ENCODE data around the gene NR2C2. TPM values are rescaled to one million over a fixed set of nuclear protein-coding genes. Genes with fewer than 3 reads are reported as not detected.
A peak's percentile ranks its signal among the peaks of the same experiment; 100 is the strongest.

The NR2C2 gene
- total RNA-seq, 2 donors from 2014 or later: 54.4 to 60.8 TPM

DNA sequence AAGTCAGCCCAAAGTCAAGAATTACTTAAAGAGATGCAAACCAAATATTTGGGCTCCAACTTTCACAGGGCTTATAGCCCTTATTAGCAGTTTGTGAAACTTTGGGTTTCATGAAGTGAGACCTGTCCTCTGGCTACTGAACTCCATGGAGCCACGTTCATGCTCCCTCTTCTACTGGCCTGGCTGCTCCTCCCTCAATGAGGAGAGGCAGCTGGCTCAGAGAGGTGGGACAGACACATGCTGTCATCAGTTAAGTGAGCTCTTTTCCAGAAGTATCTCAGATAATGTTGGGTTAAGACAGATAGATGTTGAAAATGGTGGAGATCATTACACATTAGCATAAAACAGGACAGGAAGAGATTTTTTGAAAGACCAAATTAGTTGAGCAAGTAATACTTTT, 98.3 kb downstream of the NR2C2 start:
- Mint-ChIP-seq H3K27ac (no peak overlapping the region), H3K27me3 (ENCODE audit: insufficient read depth) (no peaks in the 10 kb centered on the region), H3K4me3 (no peak overlapping the region)

GRCh38 chr3:15049584-15049983, 102.2 kb downstream of the NR2C2 start:
- Histone ChIP-seq H3K27me3 (ENCODE audit: control insufficient read depth, insufficient read depth, low read length, poor library complexity, severe bottlenecking) (no peaks in the 10 kb centered on the region), H3K4me3 (ENCODE audit: low read length) (no peak overlapping the region), H3K4me1 (ENCODE audit: control insufficient read depth, insufficient read depth, low read length) (peaks cover 4% of the 10 kb centered on the region), H3K36me3 (ENCODE audit: control insufficient read depth, insufficient read depth, low read length) (peaks cover 96% of the 10 kb centered on the region), H3K9ac (ENCODE audit: extremely low read depth, low read length, poor library complexity, severe bottlenecking) (no peak overlapping the region), H3K27ac (ENCODE audit: low read depth, low read length) (no peak overlapping the region), H3K9me3 (ENCODE audit: control insufficient read depth, low read length) (no peaks in the 10 kb centered on the region)
- WGBS, 2 experiments (ENCODE audit: insufficient coverage in 1 of 2, insufficient read length in 1 of 2): 93 to 100% methylated on average over 2 of the region's 2 CpGs
- Mint-ChIP-seq H3K27me3 (ENCODE audit: insufficient read depth) (no peaks in the 10 kb centered on the region), H3K4me3 (no peak overlapping the region), H3K4me1 (peaks cover 16% of the 10 kb centered on the region), H3K27ac (no peak overlapping the region), H3K36me3 (ENCODE audit: low read depth) (peaks cover 75% of the 10 kb centered on the region), H3K9me3 (no peaks in the 10 kb centered on the region)
- TF ChIP-seq, protein P1, sequence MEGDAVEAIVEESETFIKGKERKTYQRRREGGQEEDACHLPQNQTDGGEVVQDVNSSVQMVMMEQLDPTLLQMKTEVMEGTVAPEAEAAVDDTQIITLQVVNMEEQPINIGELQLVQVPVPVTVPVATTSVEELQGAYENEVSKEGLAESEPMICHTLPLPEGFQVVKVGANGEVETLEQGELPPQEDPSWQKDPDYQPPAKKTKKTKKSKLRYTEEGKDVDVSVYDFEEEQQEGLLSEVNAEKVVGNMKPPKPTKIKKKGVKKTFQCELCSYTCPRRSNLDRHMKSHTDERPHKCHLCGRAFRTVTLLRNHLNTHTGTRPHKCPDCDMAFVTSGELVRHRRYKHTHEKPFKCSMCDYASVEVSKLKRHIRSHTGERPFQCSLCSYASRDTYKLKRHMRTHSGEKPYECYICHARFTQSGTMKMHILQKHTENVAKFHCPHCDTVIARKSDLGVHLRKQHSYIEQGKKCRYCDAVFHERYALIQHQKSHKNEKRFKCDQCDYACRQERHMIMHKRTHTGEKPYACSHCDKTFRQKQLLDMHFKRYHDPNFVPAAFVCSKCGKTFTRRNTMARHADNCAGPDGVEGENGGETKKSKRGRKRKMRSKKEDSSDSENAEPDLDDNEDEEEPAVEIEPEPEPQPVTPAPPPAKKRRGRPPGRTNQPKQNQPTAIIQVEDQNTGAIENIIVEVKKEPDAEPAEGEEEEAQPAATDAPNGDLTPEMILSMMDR (conservative IDR thresholded peaks at IDR 0.05): no peak
- DNase-seq: no peak

More for the DNA sequence above, 98.3 kb downstream of the NR2C2 start:
- Histone ChIP-seq H3K27ac (ENCODE audit: low read depth, low read length) (no peak overlapping the region), H3K36me3 (ENCODE audit: control insufficient read depth, insufficient read depth, low read length) (peaks cover 97% of the 10 kb centered on the region), H3K4me3 (ENCODE audit: low read length) (no peak overlapping the region), H3K9ac (ENCODE audit: extremely low read depth, low read length, poor library complexity, severe bottlenecking) (no peak overlapping the region), H3K9me3 (ENCODE audit: control insufficient read depth, low read length) (no peaks in the 10 kb centered on the region), H3K4me1 (ENCODE audit: control insufficient read depth, insufficient read depth, low read length) (no peaks in the 10 kb centered on the region), H3K27me3 (ENCODE audit: control insufficient read depth, insufficient read depth, low read length, poor library complexity, severe bottlenecking) (no peaks in the 10 kb centered on the region)
- Mint-ChIP-seq H3K4me1 (no peaks in the 10 kb centered on the region), H3K36me3 (ENCODE audit: low read depth) (peaks cover 82% of the 10 kb centered on the region), H3K9me3 (no peaks in the 10 kb centered on the region)
- WGBS, 2 experiments (ENCODE audit: insufficient coverage in 1 of 2, insufficient read length in 1 of 2): 89% methylated on average over 1 of the region's 1 CpG; no CpG with 5 or more reads in 1 of the 2 experiments
- TF ChIP-seq, protein P1 (conservative IDR thresholded peaks at IDR 0.05): no peak
- DNase-seq: no peak

DNA sequence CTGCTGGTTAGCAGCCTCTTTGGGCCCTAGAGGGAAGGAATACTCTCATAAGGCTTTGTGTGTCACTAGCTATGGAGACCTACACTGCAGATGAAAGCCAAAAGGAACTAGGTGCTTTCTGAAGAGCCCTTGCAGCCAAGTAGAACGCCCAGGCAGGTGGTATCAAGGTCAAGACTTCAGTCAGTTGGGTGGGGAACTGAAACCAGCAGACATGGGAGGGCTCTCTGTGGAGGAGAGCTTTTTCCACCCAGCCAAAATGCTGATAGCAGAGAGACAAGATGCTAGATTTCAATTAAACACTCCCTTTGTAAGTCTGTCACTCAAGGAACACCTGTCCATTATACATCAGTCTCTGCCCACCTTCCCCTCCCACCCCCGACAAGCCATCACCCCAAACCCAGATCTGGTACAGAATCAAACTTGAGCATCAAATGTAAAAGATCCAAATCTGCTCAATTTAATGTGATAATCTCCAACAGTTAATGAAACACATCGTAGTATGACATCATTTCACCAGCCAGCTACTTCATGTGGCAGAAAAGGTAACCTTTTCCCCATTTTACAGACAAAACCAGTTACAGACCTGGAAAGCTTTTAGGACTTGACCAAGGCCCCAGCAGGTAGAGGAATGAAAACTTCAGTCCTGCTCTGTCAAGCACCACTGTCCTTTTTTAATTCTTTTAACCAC, 103.2 kb downstream of the NR2C2 start:
- peaks cover 96% of the 10 kb centered on the region for H3K36me3 ChIP-seq (ENCODE audit: control insufficient read depth, insufficient read depth, low read length)
- H3K27me3 Mint-ChIP-seq (ENCODE audit: insufficient read depth): no peaks in the 10 kb centered on the region
- 95 to 100% methylated on average over 3 of the region's 3 CpGs for WGBS, 2 experiments (ENCODE audit: insufficient coverage in 1 of 2, insufficient read length in 1 of 2)

More for the DNA sequence above, 103.2 kb downstream of the NR2C2 start:
- Mint-ChIP-seq H3K4me1 (peaks cover 21% of the 10 kb centered on the region), H3K4me3 (no peak overlapping the region), H3K9me3 (no peaks in the 10 kb centered on the region), H3K36me3 (ENCODE audit: low read depth) (peaks cover 77% of the 10 kb centered on the region), H3K27ac (peak overlapping the region; percentile 58)
- Histone ChIP-seq H3K27me3 (ENCODE audit: control insufficient read depth, insufficient read depth, low read length, poor library complexity, severe bottlenecking) (no peaks in the 10 kb centered on the region), H3K27ac (ENCODE audit: low read depth, low read length) (no peak overlapping the region), H3K9me3 (ENCODE audit: control insufficient read depth, low read length) (no peaks in the 10 kb centered on the region), H3K4me3 (ENCODE audit: low read length) (no peak overlapping the region), H3K4me1 (ENCODE audit: control insufficient read depth, insufficient read depth, low read length) (peaks cover 4% of the 10 kb centered on the region), H3K9ac (ENCODE audit: extremely low read depth, low read length, poor library complexity, severe bottlenecking) (no peak overlapping the region)
- TF ChIP-seq, protein P1 (conservative IDR thresholded peaks at IDR 0.05): no peak
- DNase-seq: no peak

All from endodermal cell (in vitro differentiated cells).